Measurements from ENCODE around the gene SPACA7. TPM values are rescaled to one million over a fixed set of nuclear protein-coding genes. Genes with fewer than 3 reads are reported as not detected.
"Not testable (repeated sequence)": the region's sequence is repeated elsewhere in the genome, so short reads cannot be mapped to it uniquely, and the experiment has no call there.

The SPACA7 gene
- total and polyA plus RNA-seq, 2 of the 13 experiments (the other 11 are each of a cell fraction or from before 2014, with no cell fraction given) = not detected

DNA sequence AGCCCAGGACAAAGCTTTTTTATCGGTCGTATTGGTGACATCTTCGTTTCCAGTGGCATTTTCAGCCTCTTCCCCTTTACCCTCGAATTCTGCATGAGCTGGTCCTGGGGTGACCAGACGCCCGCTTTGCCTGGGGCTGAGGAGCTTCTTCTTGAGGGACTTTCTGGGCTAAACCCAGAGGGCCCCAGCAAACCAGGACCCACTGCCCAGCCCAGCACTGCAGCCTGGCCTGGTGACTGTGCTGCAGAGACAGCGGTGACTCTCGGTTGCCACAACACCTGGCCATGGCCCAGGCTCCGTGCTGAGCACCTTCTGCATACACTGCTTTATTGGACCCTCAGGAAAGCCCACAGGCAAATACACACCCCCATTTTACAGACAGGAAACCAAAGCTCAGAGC lies 21.0 kb downstream of the SPACA7 start (continued):
- TF ChIP-seq ZNF550 (CRISPR knock-in tag; IDR thresholded peaks at IDR 0.05; ENCODE audit: borderline replicate concordance) (no peak), KDM4B (CRISPR knock-in tag; IDR thresholded peaks at IDR 0.05) (no peak), SRSF4 (IDR thresholded peaks at IDR 0.05; ENCODE audit: low read depth, low read length, poor library complexity, severe bottlenecking) (no peak)

DNA sequence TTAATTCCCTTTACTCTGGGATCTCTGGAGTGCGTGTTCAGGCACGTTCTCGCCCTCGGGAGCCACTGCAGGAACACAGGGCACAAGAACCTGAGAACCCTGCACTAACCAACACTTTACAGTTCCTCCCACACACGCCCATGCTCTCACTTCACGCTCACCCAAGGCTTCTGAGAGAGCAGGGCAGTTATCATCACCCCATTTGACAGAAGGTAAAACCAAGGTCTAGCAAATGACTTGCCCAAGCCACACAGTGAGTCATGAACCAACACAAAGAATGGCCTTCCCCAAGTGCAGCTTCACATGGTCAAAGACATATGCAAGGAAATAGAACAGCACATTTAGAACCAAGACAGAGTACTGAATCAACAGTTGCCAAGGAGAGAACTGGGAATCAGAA lies 22.2 kb downstream of the SPACA7 start:
- 0% methylated on average over 1 of the region's 6 CpGs for WGBS (ENCODE audit: low lambda C conversion rate)
- H3K4me2 ChIP-seq (ENCODE audit: low read depth, low read length); CTCF ChIA-PET (ENCODE audit: low intra/inter-chr PET ratio, low total read pairs); H4K20me1 ChIP-seq (ENCODE audit: insufficient read depth, low read length); H3K9me3 ChIP-seq (ENCODE audit: low read length); H3K4me1 ChIP-seq (ENCODE audit: insufficient read depth, low read length); H3K36me3 ChIP-seq (replicated peaks in 1 of 2; ENCODE audit: control insufficient read depth in 1 of 2, insufficient read depth in 2 of 2, low read length in 2 of 2); ATAC-seq; H3K79me2 ChIP-seq (ENCODE audit: insufficient read depth, low read length); H3K9ac ChIP-seq (ENCODE audit: insufficient read depth, low read depth, low read length); H3K4me3 ChIP-seq (replicated peaks in 1 of 3; ENCODE audit: insufficient read depth in 1 of 3, low read depth in 2 of 3, low read length in 3 of 3); BruUV-seq (replicated peaks); POLR2A ChIA-PET; H2AFZ ChIP-seq (ENCODE audit: low read length); H3K27ac ChIP-seq (ENCODE audit: extremely low read length, insufficient read depth, low read length); intact Hi-C loops (cut with micrococcal nuclease; ENCODE audit: unreplicated experiment); DNase-seq (ENCODE audit: low spot score): not testable (repeated sequence)
- in situ Hi-C loops (cut with HindIII; ENCODE audit: extremely low pct_ligation_motif_present, low pct_unique_long_range_greater_than_20kb) = loop anchor here (10.0 kb wide), 1 partner anchor 1444 kb away; no protein-coding TSS in a partner anchor
- H3K27me3 ChIP-seq (ENCODE audit: control insufficient read depth in 1 of 2, insufficient read depth in 2 of 2, low read length in 2 of 2) = peaks cover 4 to 26% of the 10 kb centered on the region in 2 experiments; a peak in 2 of 5 replicates
- FAIRE-seq = peak; percentile 15

DNA sequence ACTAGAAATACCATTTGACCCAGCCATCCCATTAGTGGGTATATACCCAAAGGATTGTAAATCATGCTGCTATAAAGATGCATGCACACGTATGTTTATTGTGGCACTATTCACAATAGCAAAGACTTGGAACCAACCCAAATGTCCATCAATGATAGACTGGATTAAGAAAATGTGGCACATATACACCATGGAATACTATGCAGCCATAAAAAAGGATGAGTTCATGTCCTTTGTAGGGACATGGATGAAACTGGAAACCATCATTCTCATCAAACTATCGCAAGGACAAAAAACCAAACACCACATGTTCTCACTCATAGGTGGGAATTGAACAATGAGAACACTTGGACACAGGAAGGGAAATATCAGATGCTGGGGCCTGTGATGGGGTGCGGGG lies 33.7 kb downstream of the SPACA7 start:
- CTCF ChIA-PET (ENCODE audit: low intra/inter-chr PET ratio, low total read pairs); DNase-seq (ENCODE audit: low spot score); in situ Hi-C loops (cut with HindIII; ENCODE audit: extremely low pct_ligation_motif_present, low pct_unique_long_range_greater_than_20kb); H3K9ac ChIP-seq (ENCODE audit: insufficient read depth, low read depth, low read length); H3K4me3 ChIP-seq (replicated peaks in 1 of 3; ENCODE audit: insufficient read depth in 1 of 3, low read depth in 2 of 3, low read length in 3 of 3); H3K27me3 ChIP-seq (ENCODE audit: control insufficient read depth in 1 of 2, insufficient read depth in 2 of 2, low read length in 2 of 2); H3K9me3 ChIP-seq (ENCODE audit: low read length); H3K4me2 ChIP-seq (ENCODE audit: low read depth, low read length); H3K4me1 ChIP-seq (ENCODE audit: insufficient read depth, low read length); intact Hi-C loops (cut with micrococcal nuclease; ENCODE audit: unreplicated experiment); H2AFZ ChIP-seq (ENCODE audit: low read length); POLR2A ChIA-PET; H3K79me2 ChIP-seq (ENCODE audit: insufficient read depth, low read length); H4K20me1 ChIP-seq (ENCODE audit: insufficient read depth, low read length); ATAC-seq; BruUV-seq (replicated peaks); H3K27ac ChIP-seq (ENCODE audit: extremely low read length, insufficient read depth, low read length); FAIRE-seq; H3K36me3 ChIP-seq (replicated peaks in 1 of 2; ENCODE audit: control insufficient read depth in 1 of 2, insufficient read depth in 2 of 2, low read length in 2 of 2): not testable (repeated sequence)
- 3% methylated on average over 3 of the region's 3 CpGs for WGBS (ENCODE audit: low lambda C conversion rate)

Measured in HepG2 (cell line).